IMR-90 (cell line): ENCODE results near the gene ERP29. TPM values are rescaled to one million over a fixed set of nuclear protein-coding genes. Genes with fewer than 3 reads are reported as not detected.

Experiments used
- ATAC-seq: fragments of 200-7000 bp; cut with Tn5 transposase; 2 replicates; pipeline ENCODE4 v1.9.1; 2020; ENCODE audit warnings: low read depth, mild to moderate bottlenecking, moderate library complexity
- BruUV-seq: library from RNA; stranded (reverse); fragments of 400-500 nt; replicated peaks from 2 replicates; lab custom pipeline; 2021; lab: Mats Ljungman, UMichigan
- CTCF ChIA-PET: fragments of 300-600 bp; formaldehyde crosslinking; extraction: SDS; loops from one replicate; lab custom pipeline; 2021; ENCODE audit warnings: antibody characterized with exemption; lab: Yijun Ruan, JAX
- POLR2A ChIA-PET: fragments of 300-600 bp; sonication (Branson Sonifier 250); formaldehyde crosslinking; loops from one replicate; lab custom pipeline; 2022; ENCODE audit warnings: antibody characterized with exemption; ENCODE audit not compliant: unreplicated experiment; lab: Charles Lee
- DNase-seq: peaks from one replicate; pipeline ENCODE4 v3.0.0; 2013
- H2AFZ ChIP-seq: replicated peaks from 2 replicates; pipeline ENCODE3; 2013; ENCODE audit warnings: low read length, mild to moderate bottlenecking; ENCODE audit not compliant: poor library complexity
- H2AK5ac ChIP-seq: 2 replicates; pipeline ENCODE4 v1.6.1; 2013; ENCODE audit warnings: low read depth, low read length, inconsistent platforms
- H2AK9ac ChIP-seq: replicated peaks from 2 replicates; pipeline ENCODE3; 2013; ENCODE audit warnings: mild to moderate bottlenecking, low read depth, low read length, moderate library complexity; ENCODE audit not compliant: poor library complexity
- H2BK120ac ChIP-seq: 2 replicates; pipeline ENCODE4 v1.6.1; 2013; ENCODE audit warnings: low read depth, low read length, inconsistent platforms
- H2BK15ac ChIP-seq: 3 replicates; pipeline ENCODE4 v1.6.1; 2013; ENCODE audit warnings: low read depth, low read length, inconsistent platforms
- H2BK20ac ChIP-seq: 2 replicates; pipeline ENCODE4 v1.6.1; 2013; ENCODE audit warnings: low read depth, mild to moderate bottlenecking, inconsistent platforms, low read length, moderate library complexity
- H2BK5ac ChIP-seq: 2 replicates; pipeline ENCODE4 v1.6.1; 2013; ENCODE audit warnings: mild to moderate bottlenecking, low read depth, low read length, inconsistent platforms; ENCODE audit not compliant: poor library complexity, severe bottlenecking
- H3K14ac ChIP-seq: replicated peaks from 2 replicates; pipeline ENCODE4 v1.6.1; 2013; ENCODE audit warnings: low read depth, low read length, inconsistent platforms
- H3K18ac ChIP-seq: 2 replicates; pipeline ENCODE4 v1.6.1; 2013; ENCODE audit warnings: low read depth, low read length, control low read depth
- H3K23ac ChIP-seq: 2 replicates; pipeline ENCODE4 v1.6.1; 2013; ENCODE audit warnings: low read depth, low read length, inconsistent platforms
- H3K27ac ChIP-seq: 2 replicates; pipeline ENCODE4 v1.5.1; 2013; ENCODE audit warnings: mild to moderate bottlenecking, control low read depth, low read length; ENCODE audit not compliant: insufficient read depth
- H3K27me3 ChIP-seq: 2 replicates; pipeline ENCODE4 v1.6.1; 2013; ENCODE audit warnings: low read length; ENCODE audit not compliant: control insufficient read depth, insufficient read depth
- H3K36me3 ChIP-seq: 2 replicates; pipeline ENCODE4 v1.6.1; 2013; ENCODE audit warnings: low read length, mixed read lengths; ENCODE audit not compliant: control insufficient read depth, insufficient read depth
- H3K4ac ChIP-seq: 2 replicates; pipeline ENCODE4 v1.6.1; 2013; ENCODE audit warnings: low read depth, low read length, inconsistent platforms
- H3K4me1 ChIP-seq: 2 replicates; pipeline ENCODE4 v1.6.1; 2013; ENCODE audit warnings: low read length, mixed read lengths; ENCODE audit not compliant: control insufficient read depth, insufficient read depth
- H3K4me2 ChIP-seq: 2 replicates; pipeline ENCODE4 v1.6.1; 2013; ENCODE audit warnings: low read depth, mild to moderate bottlenecking, control low read depth, low read length, moderate library complexity
- H3K4me3 ChIP-seq: 2 replicates; pipeline ENCODE4 v1.5.1; 2013; ENCODE audit warnings: low read depth, mild to moderate bottlenecking, control low read depth, low read length, moderate library complexity; ENCODE audit not compliant: insufficient read depth
- H3K56ac ChIP-seq: 2 replicates; pipeline ENCODE4 v1.6.1; 2013; ENCODE audit warnings: low read length, inconsistent platforms; ENCODE audit not compliant: insufficient read depth; ENCODE audit errors: extremely low read depth
- H3K79me1 ChIP-seq, 2 experiments: 2 replicates each; pipeline ENCODE4 v1.6.1; 2013; ENCODE audit warnings: low read length in 2 of 2, inconsistent platforms in 1 of 2, low read depth in 1 of 2
- H3K9ac ChIP-seq: 2 replicates; pipeline ENCODE4 v1.6.1; 2013; ENCODE audit warnings: low read depth, low read length, control low read depth
- H3K9me1 ChIP-seq: 2 replicates; pipeline ENCODE4 v1.6.1; 2013; ENCODE audit warnings: low read length, inconsistent platforms; ENCODE audit not compliant: insufficient read depth
- H3K9me3 ChIP-seq: 2 replicates; pipeline ENCODE4 v1.6.1; 2013; ENCODE audit warnings: low read length; ENCODE audit not compliant: control insufficient read depth, insufficient read depth
- H4K20me1 ChIP-seq: 2 replicates; pipeline ENCODE4 v1.6.1; 2013; ENCODE audit warnings: low read length, inconsistent platforms; ENCODE audit not compliant: insufficient read depth
- H4K5ac ChIP-seq: 2 replicates; pipeline ENCODE4 v1.6.1; 2013; ENCODE audit warnings: mild to moderate bottlenecking, low read depth, low read length, control low read depth
- H4K8ac ChIP-seq, 2 experiments: 2 replicates each; pipeline ENCODE4 v1.6.1; 2013; ENCODE audit warnings: low read depth in 2 of 2, low read length in 2 of 2, control low read depth in 1 of 2, inconsistent platforms in 1 of 2
- H4K91ac ChIP-seq: 2 replicates; pipeline ENCODE4 v1.6.1; 2013; ENCODE audit warnings: low read depth, low read length, inconsistent platforms; ENCODE audit not compliant: insufficient read depth
- CHD1 ChIP-seq: IDR thresholded peaks from 2 replicates; pipeline ENCODE4 v1.6.1; 2012; ENCODE audit warnings: low read depth, low read length, improper control_type of control experiment
- MAFK ChIP-seq: IDR thresholded peaks from 2 replicates; pipeline ENCODE4 v1.6.1; 2012; ENCODE audit warnings: low read depth, low read length, improper control_type of control experiment
- MXI1 ChIP-seq: IDR thresholded peaks from 2 replicates; pipeline ENCODE4 v1.6.1; 2012; ENCODE audit warnings: low read depth, mild to moderate bottlenecking, low read length, moderate library complexity, borderline replicate concordance
- NFE2L2 ChIP-seq: fragments of 150-350 bp; IDR thresholded peaks from 2 replicates; pipeline ENCODE4 v1.6.1; 2016; ENCODE audit warnings: low read depth, mild to moderate bottlenecking, low read length
- WGBS, 2 experiments: methylation state at CpG; one replicate each; pipeline versions ENCODE4 v1.1.5 to v1.1.7; 2013; ENCODE audit warnings: missing lambda C conversion rate in 2 of 2; ENCODE audit not compliant: insufficient read length in 1 of 2; ENCODE audit errors: extremely low coverage in 2 of 2; 5-methylcytosine and 5-hydroxymethylcytosine counted together
- dilution Hi-C: fragments of 300-500 bp; cut with HindIII; formaldehyde crosslinking; loops from one replicate; pipeline ENCODE4 v1.14.3; 2018; ENCODE audit warnings: low sequenced_read_pairs; ENCODE audit not compliant: unreplicated experiment
- in situ Hi-C: fragments of 300-500 bp; cut with MboI; formaldehyde crosslinking; loops from 3 replicates; pipeline ENCODE4 v1.14.3; 2019; ENCODE audit warnings: low sequenced_read_pairs, inconsistent platforms, mixed read lengths
- intact Hi-C: fragments of 100-400 bp; cut with micrococcal nuclease; formaldehyde crosslinking; loops from 2 replicates; pipeline ENCODE4 v1.10.0; 2022
- polyA plus RNA-seq, 3 experiments: library from polyadenylated mRNA; depleted of rRNA; stranded (reverse); fragments of >200 nt; gene quantifications; 2 replicates each; pipeline ENCODE4 v1.2.3, GENCODE V29; 2012; ENCODE audit warnings: low replicate concordance in 1 of 3
- total RNA-seq: library from RNA; depleted of rRNA; stranded (reverse); fragments of >200 nt; gene quantifications from 2 replicates; pipeline ENCODE4 v1.2.3, GENCODE V29; 2012

ERP29 gene
- total and polyA plus RNA-seq, 2 of the 4 experiments (the other 2 are of a cell fraction) = 30.3 to 98.8 TPM

- intact Hi-C loops = no loop called here
- CTCF ChIA-PET = no interaction called here
Measured at GRCh38 chr12:112032292-112032691, 19.1 kb downstream of the ERP29 start.

More at GRCh38 chr12:112032292-112032691, 19.1 kb downstream of the ERP29 start:
- no peak overlapping the region for H2BK15ac ChIP-seq
- no peak overlapping the region for H4K5ac ChIP-seq
- H3K27ac ChIP-seq = no peak overlapping the region
- H3K18ac ChIP-seq = no peak overlapping the region
- H3K14ac ChIP-seq = no peak overlapping the region
- peaks cover 34% of the 10 kb centered on the region for H3K36me3 ChIP-seq
- no peak overlapping the region for H2AK9ac ChIP-seq
- DNase-seq (no peak), ATAC-seq (no peak)
- WGBS, 2 experiments = no CpG with 5 or more reads among the region's 5 CpGs
- POLR2A ChIA-PET = interaction anchor here (0.6 kb wide), 1 partner anchor 13 kb away, joined by 5 read pairs; no protein-coding TSS in a partner anchor
- H2BK5ac ChIP-seq = no peak overlapping the region
- H3K4me2 ChIP-seq = no peak overlapping the region
- no peak overlapping the region for H3K4me3 ChIP-seq
- no peak overlapping the region for H3K56ac ChIP-seq
- H2BK20ac ChIP-seq = no peak overlapping the region
- H3K27me3 ChIP-seq = no peaks in the 10 kb centered on the region
- H3K4ac ChIP-seq = no peak overlapping the region
- no peak overlapping the region for H2AK5ac ChIP-seq
- H4K20me1 ChIP-seq = peaks cover 3% of the 10 kb centered on the region; the same call in 1 of the 2 replicates
- no peak for TF ChIP-seq CHD1
- peak; percentile 53 for TF ChIP-seq MAFK
- TF ChIP-seq NFE2L2 = no peak
- no peak for TF ChIP-seq MXI1
- H4K8ac ChIP-seq = no peak overlapping the region
- no peak overlapping the region for H2AFZ ChIP-seq
- H3K9ac ChIP-seq = no peak overlapping the region
- no peak overlapping the region for H2BK120ac ChIP-seq
- 0 out of 2 replicates have a peak, but pooled peaks cover 2% of the 10 kb centered on the region for H3K4me1 ChIP-seq
- dilution Hi-C loops (no loop called here), in situ Hi-C loops (no loop called here)
- H3K9me1 ChIP-seq = no peaks in the 10 kb centered on the region
- no peak overlapping the region for H3K23ac ChIP-seq
- no peak overlapping the region for H4K91ac ChIP-seq
- H3K9me3 ChIP-seq = no peaks in the 10 kb centered on the region
- H3K79me1 ChIP-seq = peaks cover 9 to 25% of the 10 kb centered on the region in 2 experiments; a peak in 3 of 4 replicates
- no TSS peak for BruUV-seq
